ENCODE data around the gene MKLN1.

GRCh38 chr7:131533566-131534561, 206.2 kb downstream of the MKLN1 start:
- TF ChIP-seq CTCF (conservative IDR thresholded peaks at IDR 0.05; ENCODE audit: low read length) (no peak), EZH2phosphoT487 (IDR thresholded peaks at IDR 0.05; ENCODE audit: borderline replicate concordance, low read depth, low read length) (no peak)
